ENCODE data around the gene GTF2F2.

GRCh38 chr13:45300190-45300985, 180.1 kb downstream of the GTF2F2 start:
- no peak for TF ChIP-seq CTCF (IDR thresholded peaks at IDR 0.05 in 4 of 5, conservative IDR thresholded peaks at IDR 0.05 in 1 of 5)
- TF ChIP-seq POLR2A (IDR thresholded peaks at IDR 0.05): no peak
